ENCODE results near the gene CDKN1C.
A peak's percentile ranks its signal among the peaks of the same experiment; 100 is the strongest.

The CDKN1C gene

DNA sequence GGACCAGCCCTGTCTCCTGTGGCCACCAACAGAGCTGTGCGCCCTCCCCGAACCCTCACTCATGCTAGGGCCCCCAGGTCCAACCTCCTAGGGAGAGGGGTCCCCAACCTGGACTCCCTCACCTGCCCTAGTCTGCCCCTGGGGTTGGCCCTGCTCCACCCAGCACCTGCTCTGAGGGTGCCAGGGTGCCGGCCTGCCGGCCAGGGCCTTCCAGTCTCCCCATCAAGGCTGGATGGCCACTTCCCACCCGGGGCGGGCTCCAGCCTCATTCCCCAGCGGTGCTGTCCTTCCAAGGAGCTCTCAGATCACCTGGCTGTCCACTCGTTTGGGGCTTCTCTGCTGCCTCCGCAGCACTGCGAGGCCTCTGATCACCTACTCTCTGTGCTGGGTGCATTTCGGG lies 39.1 kb downstream of the CDKN1C start:
- no peak for DNase-seq (ENCODE audit: low spot score)

DNA sequence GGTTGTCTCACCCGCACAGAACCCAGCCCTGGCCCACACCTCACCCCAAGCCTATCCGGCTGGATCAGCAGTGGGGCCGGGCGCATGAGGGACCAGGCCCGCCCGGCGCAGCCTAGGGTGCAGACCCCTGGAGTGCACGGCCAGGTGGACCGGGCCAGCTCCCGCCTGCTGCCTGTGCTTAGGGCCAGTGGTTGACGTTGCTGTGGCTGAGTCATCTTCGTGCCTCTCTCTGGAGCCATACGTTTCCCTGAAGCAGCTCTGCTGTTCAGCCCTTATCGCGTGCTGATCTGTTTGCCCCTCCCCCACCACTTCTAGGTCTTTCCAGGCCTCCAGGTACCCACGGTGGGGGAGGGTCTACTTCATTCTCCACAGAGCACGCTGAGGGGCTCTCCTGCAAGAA lies 39.5 kb downstream of the CDKN1C start:
- no peak for DNase-seq (ENCODE audit: low spot score)

DNA sequence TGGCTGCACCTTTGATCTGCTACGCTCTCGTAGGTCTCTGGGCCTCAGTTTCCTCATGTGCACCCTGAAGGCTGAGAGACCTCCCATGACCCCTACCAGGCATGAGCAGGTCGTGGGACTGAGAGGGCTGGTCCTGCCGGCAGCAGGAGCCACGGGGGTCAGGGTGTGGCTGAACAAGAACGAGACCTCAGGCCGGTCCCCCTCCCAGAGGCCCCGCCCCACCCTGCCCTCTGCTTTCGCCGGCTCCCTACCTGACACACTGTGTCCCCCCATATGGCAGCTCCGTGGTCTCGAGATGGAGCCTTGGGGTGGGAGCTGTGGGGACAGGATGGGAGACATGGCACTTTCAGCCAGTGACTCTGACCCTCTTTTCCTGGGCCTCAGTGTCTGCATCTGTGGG lies 40.6 kb downstream of the CDKN1C start:
- no peak for DNase-seq (ENCODE audit: low spot score)

DNA sequence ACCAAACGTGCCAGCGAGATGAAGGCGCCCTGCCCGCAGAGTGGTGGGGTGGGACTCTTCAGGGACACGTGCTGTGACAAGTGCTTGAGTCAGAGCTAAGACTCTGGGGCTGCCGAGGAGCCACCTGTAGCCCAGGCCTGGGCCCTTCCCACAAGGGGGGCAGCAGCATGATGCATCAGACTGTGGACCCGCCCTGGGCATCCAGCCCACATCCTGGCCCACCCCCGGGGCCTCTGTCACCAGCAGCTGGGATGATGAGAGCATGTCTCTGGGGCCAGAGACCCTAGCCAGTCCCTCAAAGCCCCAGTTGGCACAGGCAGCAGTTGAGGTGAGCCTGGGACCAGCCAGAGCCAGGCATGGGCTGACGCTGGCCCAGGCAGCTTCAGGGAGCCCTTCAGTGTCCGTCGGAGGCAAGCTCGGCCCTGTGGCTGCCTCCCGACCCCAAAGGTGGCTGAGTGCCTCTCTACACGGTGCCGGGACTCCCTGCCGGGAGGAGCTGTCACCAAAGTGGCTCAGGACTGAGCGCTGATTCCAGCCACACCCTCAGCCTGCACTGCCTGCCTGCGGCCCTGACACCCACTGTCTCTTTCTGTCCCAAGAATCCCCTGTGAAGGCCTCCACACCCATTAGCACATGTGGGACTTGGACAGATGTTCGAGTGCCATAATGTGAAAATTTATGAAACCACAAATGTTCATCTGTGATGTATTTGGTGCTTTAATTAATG lies 41.3 kb downstream of the CDKN1C start:
- DNase-seq (ENCODE audit: low spot score), result no peak

GRCh38 chr11:2843551-2843950 lies 42.0 kb downstream of the CDKN1C start:
- DNase-seq (ENCODE audit: low spot score), result no peak

DNA sequence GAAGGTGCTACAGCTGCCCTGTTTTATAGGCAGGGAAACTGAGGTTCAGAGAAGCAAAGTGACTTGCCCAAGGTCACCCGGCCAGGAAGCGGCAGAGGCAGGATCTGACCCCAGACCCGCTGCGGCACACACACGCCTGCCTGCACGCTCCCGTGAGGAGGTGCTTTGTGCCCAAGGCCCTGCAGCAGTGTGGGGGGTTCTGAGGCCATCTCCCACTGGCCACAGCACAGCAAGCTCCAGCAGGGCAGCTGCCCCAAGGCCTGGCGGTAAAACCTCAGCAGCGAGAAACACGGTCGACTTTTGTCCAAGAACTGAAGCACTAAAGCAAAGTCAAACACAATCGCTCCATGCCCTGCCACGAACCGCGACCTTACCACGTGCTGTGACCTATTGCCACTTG lies 42.7 kb downstream of the CDKN1C start:
- DNase-seq (ENCODE audit: low spot score), result no peak

GRCh38 chr11:2841411-2842190 lies 44.0 kb downstream of the CDKN1C start:
- DNase-seq (ENCODE audit: low spot score), result no peak

- no peak for DNase-seq (ENCODE audit: low spot score)
Measured at GRCh38 chr11:2839395-2839943, 46.1 kb downstream of the CDKN1C start.

- DNase-seq (ENCODE audit: low spot score), result no peak
Measured at GRCh38 chr11:2838676-2839294, 46.8 kb downstream of the CDKN1C start.

- DNase-seq (ENCODE audit: low spot score), result no peak
Measured at GRCh38 chr11:2838091-2838490, 47.5 kb downstream of the CDKN1C start.

DNA sequence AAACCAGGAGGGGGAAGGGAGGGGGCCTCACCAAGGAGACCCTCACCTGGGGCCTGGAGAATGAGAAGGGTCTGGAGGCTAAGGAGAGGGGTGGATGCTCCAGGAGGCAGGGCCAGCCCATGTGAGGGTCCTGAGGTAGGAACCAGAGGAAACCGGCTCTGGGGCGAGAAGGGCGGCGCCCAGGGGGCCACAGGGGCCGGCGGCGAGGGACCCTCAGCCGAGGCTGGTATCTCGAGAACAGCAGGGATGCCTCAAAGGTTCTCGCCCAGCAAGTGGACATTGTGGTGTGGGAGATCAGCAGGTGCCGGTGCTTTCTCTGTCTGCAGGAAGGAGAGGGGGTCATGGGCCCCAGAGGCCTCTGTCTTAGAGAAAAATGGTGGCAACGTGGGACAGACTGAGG lies 47.9 kb downstream of the CDKN1C start:
- no peak for DNase-seq (ENCODE audit: low spot score)

DNA sequence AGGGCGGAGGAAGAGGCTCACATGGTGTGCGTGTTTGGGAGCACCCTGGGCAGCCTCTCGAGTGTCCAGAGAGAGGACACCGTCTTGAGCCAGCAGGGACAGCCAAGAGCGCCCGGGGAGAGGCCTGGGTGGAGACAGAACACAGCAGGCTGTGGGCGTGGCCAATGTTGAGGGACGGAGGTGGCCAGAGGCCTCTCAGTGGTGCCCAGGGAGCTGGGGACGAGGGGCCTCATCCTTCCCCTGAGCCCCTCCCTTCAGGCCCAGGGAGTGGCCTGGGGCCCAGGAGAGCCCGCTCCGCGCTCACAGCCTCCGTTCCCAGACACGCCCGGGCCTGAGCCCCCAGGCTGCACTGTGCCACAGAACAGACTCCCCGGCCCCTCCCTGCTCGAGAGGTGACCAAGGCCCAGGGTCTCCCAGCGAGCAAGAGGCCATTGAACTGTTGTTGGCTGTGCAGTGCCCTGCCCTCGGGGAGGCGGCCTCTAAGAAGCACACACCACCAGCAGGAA lies 48.4 kb downstream of the CDKN1C start:
- DNase-seq (ENCODE audit: low spot score), result peak; percentile 93

DNA sequence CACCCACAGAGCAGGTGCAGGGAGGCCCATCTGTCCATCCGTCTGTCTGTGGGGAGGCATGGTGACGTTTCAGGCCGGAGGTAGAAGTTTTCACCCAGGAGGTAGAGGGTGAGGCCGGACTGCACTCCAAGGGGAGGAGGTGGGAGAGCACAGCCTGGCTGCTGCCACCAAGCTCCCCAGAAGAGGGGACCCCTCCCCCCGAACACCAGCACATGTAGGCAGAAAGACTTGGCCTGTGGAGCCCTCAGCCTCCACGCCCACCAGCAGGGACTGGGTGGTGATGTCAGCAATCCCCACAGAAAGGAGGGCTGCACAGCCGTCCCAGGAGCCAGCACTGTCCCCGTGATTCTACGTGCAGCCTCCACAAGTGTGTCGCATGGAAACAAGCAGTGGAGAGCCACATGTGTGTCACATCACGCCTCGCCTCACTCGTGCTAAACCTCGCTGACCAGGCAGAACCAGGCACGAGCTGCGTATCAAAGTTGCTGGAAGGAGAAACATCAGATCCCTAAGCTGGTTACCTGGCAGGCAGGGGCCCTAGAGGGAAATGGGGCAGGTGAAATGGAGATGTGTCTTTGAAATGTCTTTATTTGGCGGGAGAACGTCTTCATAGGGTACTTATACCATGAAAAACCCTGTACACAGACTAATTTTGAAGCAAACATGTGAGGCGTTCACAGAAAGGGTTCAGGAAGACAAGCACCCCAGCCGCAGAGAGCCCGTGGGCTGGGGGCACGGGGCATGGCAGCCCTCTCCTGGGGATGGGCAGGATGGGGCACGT lies 49.1 kb downstream of the CDKN1C start:
- DNase-seq (ENCODE audit: low spot score), result no peak

DNA sequence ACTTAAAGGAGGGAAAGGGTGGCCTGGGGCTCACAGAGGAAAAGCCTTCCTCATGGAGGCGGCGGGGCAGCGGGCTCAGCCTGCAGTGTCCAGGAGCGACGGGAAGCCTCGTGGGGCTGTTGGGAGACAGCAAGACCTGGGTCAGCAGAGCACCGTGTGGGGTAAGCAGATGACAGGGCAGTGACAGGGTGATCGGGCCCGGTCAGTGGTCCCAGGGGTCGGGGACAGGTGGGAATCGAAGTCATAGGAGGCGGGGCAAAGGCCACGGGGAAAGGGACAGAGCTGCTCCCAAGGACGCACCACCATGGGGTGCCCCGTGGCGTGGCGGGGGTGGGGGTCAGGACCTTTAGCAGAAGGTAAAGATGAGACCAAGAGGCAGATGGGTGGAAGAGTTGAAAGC lies 49.8 kb downstream of the CDKN1C start:
- no peak for DNase-seq (ENCODE audit: low spot score)

GRCh38 chr11:2835296-2835695 lies 50.3 kb downstream of the CDKN1C start:
- DNase-seq (ENCODE audit: low spot score), result no peak

GRCh38 chr11:2834503-2835273 lies 50.9 kb downstream of the CDKN1C start:
- no peak for DNase-seq (ENCODE audit: low spot score)

GRCh38 chr11:2833716-2834502 lies 51.7 kb downstream of the CDKN1C start:
- DNase-seq (ENCODE audit: low spot score), result no peak

Data from AG08395 (cell line).